Measurements from ENCODE around the gene ING5.

- TF ChIP-seq REST (IDR thresholded peaks at IDR 0.05; ENCODE audit: insufficient replicate concordance, low read depth), result no peak
- TF ChIP-seq, protein P1, sequence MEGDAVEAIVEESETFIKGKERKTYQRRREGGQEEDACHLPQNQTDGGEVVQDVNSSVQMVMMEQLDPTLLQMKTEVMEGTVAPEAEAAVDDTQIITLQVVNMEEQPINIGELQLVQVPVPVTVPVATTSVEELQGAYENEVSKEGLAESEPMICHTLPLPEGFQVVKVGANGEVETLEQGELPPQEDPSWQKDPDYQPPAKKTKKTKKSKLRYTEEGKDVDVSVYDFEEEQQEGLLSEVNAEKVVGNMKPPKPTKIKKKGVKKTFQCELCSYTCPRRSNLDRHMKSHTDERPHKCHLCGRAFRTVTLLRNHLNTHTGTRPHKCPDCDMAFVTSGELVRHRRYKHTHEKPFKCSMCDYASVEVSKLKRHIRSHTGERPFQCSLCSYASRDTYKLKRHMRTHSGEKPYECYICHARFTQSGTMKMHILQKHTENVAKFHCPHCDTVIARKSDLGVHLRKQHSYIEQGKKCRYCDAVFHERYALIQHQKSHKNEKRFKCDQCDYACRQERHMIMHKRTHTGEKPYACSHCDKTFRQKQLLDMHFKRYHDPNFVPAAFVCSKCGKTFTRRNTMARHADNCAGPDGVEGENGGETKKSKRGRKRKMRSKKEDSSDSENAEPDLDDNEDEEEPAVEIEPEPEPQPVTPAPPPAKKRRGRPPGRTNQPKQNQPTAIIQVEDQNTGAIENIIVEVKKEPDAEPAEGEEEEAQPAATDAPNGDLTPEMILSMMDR (IDR thresholded peaks at IDR 0.05; ENCODE audit: insufficient read depth, low read length), result no peak
- peak; percentile 19 for TF ChIP-seq POLR2AphosphoS5 (IDR thresholded peaks at IDR 0.05; ENCODE audit: low read depth)
- TF ChIP-seq SPI1 (IDR thresholded peaks at IDR 0.05; ENCODE audit: borderline replicate concordance, low read depth), result no peak
- no peak for TF ChIP-seq GABPA (IDR thresholded peaks at IDR 0.05; ENCODE audit: low read depth)
These were observed 12.5 kb upstream of the ING5 start for GRCh38 chr2:241689306-241689705.

Data from HL-60 (cell line).